Karpas-422 (cell line): Measurements from ENCODE around the gene TPCN2. TPM values are rescaled to one million over a fixed set of nuclear protein-coding genes. Genes with fewer than 3 reads are reported as not detected.
"Not testable (repeated sequence)": the region's sequence is repeated elsewhere in the genome, so short reads cannot be mapped to it uniquely, and the experiment has no call there.

ENCODE experiments used
- DNase-seq: peaks from one replicate; pipeline ENCODE4 v3.0.0-alpha.2; 2015
- H2AFZ ChIP-seq: fragments of 200-600 bp; sonication (generic); 2 replicates; pipeline ENCODE4 v1.6.1; 2014; ENCODE audit warnings: antibody characterized with exemption, low read length, mixed read lengths
- H3K27ac ChIP-seq: fragments of 200-600 bp; sonication (generic); 2 replicates; pipeline ENCODE4 v1.5.1; 2014; ENCODE audit warnings: mild to moderate bottlenecking, low read length, moderate library complexity
- H3K27me3 ChIP-seq: fragments of 200-600 bp; sonication (generic); 2 replicates; pipeline ENCODE4 v1.6.1; 2014; ENCODE audit warnings: low read length, mixed read lengths
- H3K36me3 ChIP-seq: fragments of 200-600 bp; sonication (generic); 2 replicates; pipeline ENCODE4 v1.6.1; 2014; ENCODE audit warnings: low read length, mixed read lengths; ENCODE audit not compliant: insufficient read depth
- H3K4me1 ChIP-seq: fragments of 200-600 bp; sonication (generic); 2 replicates; pipeline ENCODE4 v1.6.1; 2014; ENCODE audit warnings: mild to moderate bottlenecking, low read length, mixed read lengths
- H3K4me2 ChIP-seq: fragments of 200-600 bp; sonication (generic); 2 replicates; pipeline ENCODE4 v1.6.1; 2014; ENCODE audit warnings: low read length, low read depth, mild to moderate bottlenecking; ENCODE audit not compliant: poor library complexity, severe bottlenecking
- H3K4me3 ChIP-seq: fragments of 200-600 bp; sonication (generic); 2 replicates; pipeline ENCODE4 v1.5.1; 2014; ENCODE audit warnings: mild to moderate bottlenecking, antibody characterized with exemption, low read length, mixed read lengths
- H3K79me2 ChIP-seq: fragments of 200-600 bp; sonication (generic); 2 replicates; pipeline ENCODE4 v1.6.1; 2014; ENCODE audit warnings: mild to moderate bottlenecking, low read length, mixed read lengths
- H3K9ac ChIP-seq: fragments of 200-600 bp; sonication (generic); 2 replicates; pipeline ENCODE4 v1.6.0; 2014; ENCODE audit warnings: low read length
- H3K9me2 ChIP-seq: fragments of 200-600 bp; sonication (generic), shearing (Covaris generic); replicated peaks from 2 replicates; pipeline ENCODE4 v1.6.0; 2014; ENCODE audit warnings: mild to moderate bottlenecking, low read length, moderate library complexity; ENCODE audit not compliant: insufficient read depth
- H3K9me3 ChIP-seq: fragments of 300-700, 200-600 bp; sonication (generic); 2 replicates; pipeline ENCODE4 v1.6.1; 2014; ENCODE audit warnings: low read length, mixed read lengths
- H4K20me1 ChIP-seq: fragments of 200-600 bp; sonication (generic); 2 replicates; pipeline ENCODE4 v1.6.1; 2014; ENCODE audit warnings: mild to moderate bottlenecking, antibody characterized with exemption, low read length, low read depth; ENCODE audit not compliant: insufficient read depth
- total RNA-seq: library from RNA; depleted of rRNA; stranded (reverse); fragments of >200 nt; shearing (Covaris generic); gene quantifications from 2 replicates; pipeline ENCODE4 v1.2.3, GENCODE V29; 2014; ENCODE audit warnings: low replicate concordance

Gene TPCN2
- total RNA-seq, 1 experiment from 2014 or later = 37.6 TPM

GRCh38 chr11:69148806-69149205 lies 100.1 kb downstream of the TPCN2 start:
- Histone ChIP-seq H3K27me3 (no peaks in the 10 kb centered on the region), H2AFZ (no peak overlapping the region), H3K9me2 (no peaks in the 10 kb centered on the region), H4K20me1 (no peaks in the 10 kb centered on the region), H3K9ac (no peak overlapping the region), H3K4me2 (no peak overlapping the region), H3K27ac (no peak overlapping the region), H3K9me3 (no peaks in the 10 kb centered on the region), H3K79me2 (no peaks in the 10 kb centered on the region), H3K4me1 (no peaks in the 10 kb centered on the region), H3K36me3 (no peaks in the 10 kb centered on the region; the same call in 1 of the 2 replicates), H3K4me3 (no peak overlapping the region)
- DNase-seq = no peak

GRCh38 chr11:69149338-69150045 lies 100.8 kb downstream of the TPCN2 start:
- DNase-seq, H2AFZ ChIP-seq, H3K27ac ChIP-seq, H3K9ac ChIP-seq, H3K79me2 ChIP-seq, H3K9me3 ChIP-seq, H4K20me1 ChIP-seq, H3K4me1 ChIP-seq, H3K4me2 ChIP-seq, H3K27me3 ChIP-seq, H3K36me3 ChIP-seq, H3K4me3 ChIP-seq, H3K9me2 ChIP-seq: not testable (repeated sequence)

GRCh38 chr11:69150175-69150574 lies 101.4 kb downstream of the TPCN2 start:
- DNase-seq = no peak
- no peak overlapping the region for H2AFZ ChIP-seq
- no peaks in the 10 kb centered on the region; the same call in 1 of the 2 replicates for H3K36me3 ChIP-seq
- no peak overlapping the region for H3K9ac ChIP-seq
- no peak overlapping the region for H3K4me3 ChIP-seq
- no peak overlapping the region for H3K4me2 ChIP-seq
- no peaks in the 10 kb centered on the region for H3K27me3 ChIP-seq
- H3K4me1 ChIP-seq = no peaks in the 10 kb centered on the region
- no peaks in the 10 kb centered on the region for H3K79me2 ChIP-seq
- no peaks in the 10 kb centered on the region for H3K9me3 ChIP-seq
- H4K20me1 ChIP-seq = no peaks in the 10 kb centered on the region
- H3K27ac ChIP-seq = no peak overlapping the region
- no peaks in the 10 kb centered on the region for H3K9me2 ChIP-seq

- H3K9ac ChIP-seq = no peak overlapping the region
- no peak overlapping the region for H3K4me2 ChIP-seq
- H4K20me1 ChIP-seq = no peaks in the 10 kb centered on the region
- DNase-seq = no peak
- no peak overlapping the region for H3K27ac ChIP-seq
- H3K79me2 ChIP-seq = no peaks in the 10 kb centered on the region
- no peaks in the 10 kb centered on the region for H3K27me3 ChIP-seq
- H3K4me3 ChIP-seq = no peak overlapping the region
- H3K4me1 ChIP-seq = no peaks in the 10 kb centered on the region
- no peaks in the 10 kb centered on the region; the same call in 1 of the 2 replicates for H3K36me3 ChIP-seq
- no peaks in the 10 kb centered on the region for H3K9me2 ChIP-seq
- no peak overlapping the region for H2AFZ ChIP-seq
- H3K9me3 ChIP-seq = no peaks in the 10 kb centered on the region
Observed at GRCh38 chr11:69151836-69152235, 103.1 kb downstream of the TPCN2 start.

GRCh38 chr11:69152733-69153421 lies 104.1 kb downstream of the TPCN2 start:
- H4K20me1 ChIP-seq = no peaks in the 10 kb centered on the region
- H3K4me1 ChIP-seq = no peaks in the 10 kb centered on the region
- H3K79me2 ChIP-seq = no peaks in the 10 kb centered on the region
- H3K4me3 ChIP-seq = no peak overlapping the region
- H3K9ac ChIP-seq = no peak overlapping the region
- H2AFZ ChIP-seq = no peak overlapping the region
- H3K36me3 ChIP-seq = no peaks in the 10 kb centered on the region
- no peak overlapping the region for H3K4me2 ChIP-seq
- no peaks in the 10 kb centered on the region for H3K9me2 ChIP-seq
- no peaks in the 10 kb centered on the region for H3K27me3 ChIP-seq
- no peaks in the 10 kb centered on the region for H3K9me3 ChIP-seq
- no peak overlapping the region for H3K27ac ChIP-seq
- no peak for DNase-seq

- Histone ChIP-seq H4K20me1 (no peaks in the 10 kb centered on the region), H3K4me2 (no peak overlapping the region), H3K4me3 (no peak overlapping the region), H3K4me1 (no peaks in the 10 kb centered on the region), H3K36me3 (no peaks in the 10 kb centered on the region), H3K79me2 (no peaks in the 10 kb centered on the region), H3K27ac (no peak overlapping the region), H3K27me3 (no peaks in the 10 kb centered on the region), H3K9me3 (no peaks in the 10 kb centered on the region), H3K9me2 (no peaks in the 10 kb centered on the region), H3K9ac (no peak overlapping the region), H2AFZ (no peak overlapping the region)
- DNase-seq = peak; percentile 32
Observed at GRCh38 chr11:69153661-69154060, 104.9 kb downstream of the TPCN2 start.

- H3K4me3 ChIP-seq = no peak overlapping the region
- DNase-seq = no peak
- no peak overlapping the region for H2AFZ ChIP-seq
- H3K27me3 ChIP-seq = no peaks in the 10 kb centered on the region
- no peak overlapping the region for H3K27ac ChIP-seq
- H3K9me2 ChIP-seq = no peaks in the 10 kb centered on the region
- no peaks in the 10 kb centered on the region for H3K4me1 ChIP-seq
- no peaks in the 10 kb centered on the region for H4K20me1 ChIP-seq
- H3K9ac ChIP-seq = no peak overlapping the region
- H3K79me2 ChIP-seq = no peaks in the 10 kb centered on the region
- H3K4me2 ChIP-seq = no peak overlapping the region
- no peaks in the 10 kb centered on the region for H3K36me3 ChIP-seq
- no peaks in the 10 kb centered on the region for H3K9me3 ChIP-seq
Observed at GRCh38 chr11:69154211-69154913, 105.6 kb downstream of the TPCN2 start.

GRCh38 chr11:69154938-69155301 lies 106.2 kb downstream of the TPCN2 start:
- no peak overlapping the region for H2AFZ ChIP-seq
- DNase-seq = no peak
- no peaks in the 10 kb centered on the region for H4K20me1 ChIP-seq
- H3K9ac ChIP-seq = no peak overlapping the region
- H3K36me3 ChIP-seq = no peaks in the 10 kb centered on the region
- H3K27me3 ChIP-seq = no peaks in the 10 kb centered on the region
- H3K4me3 ChIP-seq = no peak overlapping the region
- no peaks in the 10 kb centered on the region for H3K79me2 ChIP-seq
- no peaks in the 10 kb centered on the region for H3K9me2 ChIP-seq
- H3K9me3 ChIP-seq = no peaks in the 10 kb centered on the region
- no peak overlapping the region for H3K27ac ChIP-seq
- H3K4me1 ChIP-seq = no peaks in the 10 kb centered on the region
- H3K4me2 ChIP-seq = no peak overlapping the region
